Measurements from ENCODE around the gene SKI. TPM values are rescaled to one million over a fixed set of nuclear protein-coding genes. Genes with fewer than 3 reads are reported as not detected.

The SKI gene
- total RNA-seq, 2 donors from 2014 or later: 65.4 to 79.2 TPM

GRCh38 chr1:2267051-2267830 lies 39.1 kb downstream of the SKI start:
- no peak for TF ChIP-seq CTCF (conservative IDR thresholded peaks at IDR 0.05)
- Mint-ChIP-seq H3K27me3 (ENCODE audit: insufficient read depth) (no peaks in the 10 kb centered on the region), H3K4me1 (peaks cover 3% of the 10 kb centered on the region), H3K36me3 (ENCODE audit: low read depth) (peaks cover 2% of the 10 kb centered on the region), H3K4me3 (no peak overlapping the region), H3K27ac (peak overlapping the region; percentile 85), H3K9me3 (no peaks in the 10 kb centered on the region)
- no peak overlapping the region for H3K27ac ChIP-seq (ENCODE audit: low read depth, low read length)
- 94 to 97% methylated on average over 18 to 30 of the region's 30 CpGs for WGBS, 2 experiments (ENCODE audit: insufficient coverage in 1 of 2, insufficient read length in 1 of 2)
- no peak for DNase-seq
- H3K36me3 ChIP-seq (ENCODE audit: control insufficient read depth, insufficient read depth, low read length): no peaks in the 10 kb centered on the region
- no peaks in the 10 kb centered on the region for H3K27me3 ChIP-seq (ENCODE audit: control insufficient read depth, insufficient read depth, low read length, poor library complexity, severe bottlenecking)
- H3K4me1 ChIP-seq (ENCODE audit: control insufficient read depth, insufficient read depth, low read length): no peaks in the 10 kb centered on the region
- no peak overlapping the region for H3K4me3 ChIP-seq (ENCODE audit: low read length)
- no peaks in the 10 kb centered on the region for H3K9me3 ChIP-seq (ENCODE audit: control insufficient read depth, low read length)
- no peak overlapping the region for H3K9ac ChIP-seq (ENCODE audit: extremely low read depth, low read length, poor library complexity, severe bottlenecking)

- Mint-ChIP-seq H3K9me3 (no peaks in the 10 kb centered on the region), H3K27me3 (ENCODE audit: insufficient read depth) (no peaks in the 10 kb centered on the region), H3K4me3 (no peak overlapping the region), H3K4me1 (peaks cover 3% of the 10 kb centered on the region), H3K36me3 (ENCODE audit: low read depth) (peaks cover 2% of the 10 kb centered on the region), H3K27ac (no peak overlapping the region)
- 94 to 97% methylated on average over 7 to 15 of the region's 15 CpGs for WGBS, 2 experiments (ENCODE audit: insufficient coverage in 1 of 2, insufficient read length in 1 of 2)
- Histone ChIP-seq H3K9me3 (ENCODE audit: control insufficient read depth, low read length) (no peaks in the 10 kb centered on the region), H3K27ac (ENCODE audit: low read depth, low read length) (no peak overlapping the region), H3K4me1 (ENCODE audit: control insufficient read depth, insufficient read depth, low read length) (no peaks in the 10 kb centered on the region), H3K9ac (ENCODE audit: extremely low read depth, low read length, poor library complexity, severe bottlenecking) (no peak overlapping the region), H3K27me3 (ENCODE audit: control insufficient read depth, insufficient read depth, low read length, poor library complexity, severe bottlenecking) (no peaks in the 10 kb centered on the region), H3K4me3 (ENCODE audit: low read length) (no peak overlapping the region), H3K36me3 (ENCODE audit: control insufficient read depth, insufficient read depth, low read length) (no peaks in the 10 kb centered on the region)
- no peak for DNase-seq
- TF ChIP-seq CTCF (conservative IDR thresholded peaks at IDR 0.05): no peak
Observed at GRCh38 chr1:2267862-2268261, 39.7 kb downstream of the SKI start.

- peak overlapping the region; percentile 74 for H3K27ac Mint-ChIP-seq
- no peaks in the 10 kb centered on the region for H3K27me3 ChIP-seq (ENCODE audit: control insufficient read depth, insufficient read depth, low read length, poor library complexity, severe bottlenecking)
- peaks cover 2% of the 10 kb centered on the region for H3K36me3 Mint-ChIP-seq (ENCODE audit: low read depth)
- H3K4me1 Mint-ChIP-seq: peaks cover 3% of the 10 kb centered on the region
- H3K36me3 ChIP-seq (ENCODE audit: control insufficient read depth, insufficient read depth, low read length): no peaks in the 10 kb centered on the region
- no peaks in the 10 kb centered on the region for H3K4me1 ChIP-seq (ENCODE audit: control insufficient read depth, insufficient read depth, low read length)
- no peak overlapping the region for H3K27ac ChIP-seq (ENCODE audit: low read depth, low read length)
- H3K9ac ChIP-seq (ENCODE audit: extremely low read depth, low read length, poor library complexity, severe bottlenecking): no peak overlapping the region
- 93 to 100% methylated on average over 6 to 14 of the region's 14 CpGs for WGBS, 2 experiments (ENCODE audit: insufficient coverage in 1 of 2, insufficient read length in 1 of 2)
- no peaks in the 10 kb centered on the region for H3K9me3 ChIP-seq (ENCODE audit: control insufficient read depth, low read length)
- H3K4me3 ChIP-seq (ENCODE audit: low read length): no peak overlapping the region
- no peak for DNase-seq
- TF ChIP-seq CTCF (conservative IDR thresholded peaks at IDR 0.05): no peak
- H3K27me3 Mint-ChIP-seq (ENCODE audit: insufficient read depth): no peaks in the 10 kb centered on the region
- H3K9me3 Mint-ChIP-seq: no peaks in the 10 kb centered on the region
- no peak overlapping the region for H3K4me3 Mint-ChIP-seq
Observed at GRCh38 chr1:2268285-2269056, 40.4 kb downstream of the SKI start.

Data from endodermal cell (in vitro differentiated cells).